ENCODE measurements around the gene TCF4.

The TCF4 gene

DNA sequence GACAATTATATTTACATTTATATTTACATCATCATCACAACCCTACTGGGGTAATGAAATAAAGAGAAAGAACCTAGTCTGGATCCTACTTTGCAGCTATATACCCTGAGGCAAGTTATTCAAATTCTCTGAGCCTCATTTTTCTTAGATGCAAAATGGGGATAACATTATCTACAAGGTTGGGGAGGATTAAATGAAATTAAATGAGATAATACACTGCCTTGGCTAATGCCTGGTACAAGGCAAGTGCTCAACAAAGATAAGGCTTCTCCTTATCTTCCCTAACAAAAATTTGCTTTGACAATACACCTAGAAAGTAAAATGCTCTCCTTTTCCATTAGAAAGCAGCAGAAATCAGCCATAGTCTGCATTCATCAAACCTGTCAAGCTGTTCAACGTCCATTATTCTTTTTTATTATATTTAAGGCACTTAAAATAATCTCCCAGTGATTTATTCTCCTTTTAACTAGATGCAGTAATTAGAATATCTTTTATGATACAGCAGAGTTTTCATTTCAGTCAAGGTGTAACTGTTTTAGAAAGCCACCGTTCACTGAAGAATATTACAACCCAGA lies 44.8 kb downstream of the TCF4 start:
- no peak for DNase-seq

DNA sequence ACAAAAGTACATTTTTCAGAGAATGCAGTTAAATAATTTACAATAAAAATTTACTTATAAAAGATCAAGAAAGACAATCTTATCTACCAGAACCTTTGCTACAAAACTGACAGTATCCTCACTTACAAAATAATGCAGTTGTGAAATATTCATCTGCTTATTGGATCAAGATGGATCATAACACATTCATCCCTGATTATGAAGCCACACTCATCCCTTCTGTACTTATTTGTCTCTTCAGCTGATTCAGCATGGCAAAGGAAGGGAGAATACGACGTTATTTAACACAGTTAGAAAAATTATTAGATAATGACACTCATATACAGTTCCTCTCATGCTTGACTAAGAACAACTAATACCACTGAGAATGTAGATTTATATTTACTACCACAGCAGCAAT lies 46.4 kb downstream of the TCF4 start:
- DNase-seq, result no peak

DNA sequence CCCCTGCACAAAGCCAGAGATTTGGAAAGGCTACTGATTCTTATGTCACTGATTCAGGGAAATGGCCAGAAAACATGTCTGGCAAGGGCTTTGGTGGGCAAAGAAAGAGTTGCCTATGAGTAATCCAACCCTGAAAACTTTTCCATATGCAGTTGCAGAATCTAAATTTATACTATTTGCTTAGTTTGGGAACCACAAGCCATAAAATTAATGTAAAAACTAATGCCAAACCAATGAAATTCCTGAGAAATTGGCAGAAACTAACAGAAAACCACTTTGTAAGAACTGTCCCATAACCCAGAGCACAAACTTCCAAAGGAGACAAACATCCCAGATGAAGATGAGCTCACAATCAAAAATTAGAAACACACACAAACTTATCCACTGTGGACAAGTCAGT lies 48.8 kb downstream of the TCF4 start:
- no peak for DNase-seq

DNA sequence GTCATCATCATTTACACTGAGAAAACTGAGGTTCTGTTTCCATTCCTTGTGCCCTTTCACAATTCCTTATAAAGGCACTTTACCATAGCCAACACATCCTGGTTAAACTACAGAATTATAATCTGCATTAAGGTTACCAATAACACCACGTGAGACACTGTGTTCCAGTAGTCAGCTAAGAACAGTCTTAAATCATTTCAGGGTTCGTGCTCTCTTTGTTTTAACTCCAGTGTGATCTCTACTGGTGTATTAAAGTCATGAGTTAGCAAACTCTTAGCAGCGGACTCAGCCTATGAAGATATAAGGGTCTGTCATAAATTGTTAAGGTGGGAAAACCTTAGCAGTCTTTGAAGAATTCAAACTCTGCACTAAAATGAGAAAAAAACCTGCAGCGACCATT lies 53.0 kb downstream of the TCF4 start:
- no peak for DNase-seq

DNA sequence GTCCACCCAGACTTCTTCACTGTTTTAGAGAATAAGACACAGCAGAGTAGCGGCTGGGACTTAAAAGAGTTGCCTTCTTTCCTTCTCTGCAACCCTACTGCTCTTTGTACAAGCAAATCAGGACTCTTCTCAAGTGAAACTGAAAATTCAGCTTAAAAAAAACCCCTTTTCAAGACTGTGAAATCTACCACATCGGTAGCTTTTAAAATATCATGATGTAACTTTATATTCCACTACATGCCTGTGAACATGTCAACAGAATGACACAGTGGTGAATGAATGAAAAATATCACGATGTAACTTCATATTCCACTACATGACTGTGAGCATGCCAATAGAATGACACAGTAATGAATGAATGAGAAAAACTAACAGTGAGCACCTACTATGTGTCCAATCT lies 53.4 kb downstream of the TCF4 start:
- DNase-seq, result no peak

DNA sequence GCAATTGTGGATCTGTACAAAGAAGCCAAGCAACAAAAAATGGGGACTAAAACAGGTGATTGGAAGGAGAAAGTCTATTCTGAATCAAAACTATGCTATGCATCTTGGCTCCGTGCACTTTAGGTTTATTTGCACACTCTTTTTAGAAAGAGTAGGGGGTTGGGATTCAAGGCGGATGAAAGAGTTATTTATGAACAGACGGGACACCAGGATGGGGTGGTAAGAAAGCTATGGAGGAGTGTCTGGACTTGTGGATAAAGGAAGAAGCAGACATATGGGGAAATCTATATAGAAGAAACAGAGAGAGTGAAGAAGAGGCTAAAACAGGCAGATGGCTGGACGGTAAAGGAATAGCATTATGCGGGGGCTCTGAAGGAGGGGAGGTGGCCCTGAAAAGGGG lies 57.8 kb downstream of the TCF4 start:
- DNase-seq, result no peak

DNA sequence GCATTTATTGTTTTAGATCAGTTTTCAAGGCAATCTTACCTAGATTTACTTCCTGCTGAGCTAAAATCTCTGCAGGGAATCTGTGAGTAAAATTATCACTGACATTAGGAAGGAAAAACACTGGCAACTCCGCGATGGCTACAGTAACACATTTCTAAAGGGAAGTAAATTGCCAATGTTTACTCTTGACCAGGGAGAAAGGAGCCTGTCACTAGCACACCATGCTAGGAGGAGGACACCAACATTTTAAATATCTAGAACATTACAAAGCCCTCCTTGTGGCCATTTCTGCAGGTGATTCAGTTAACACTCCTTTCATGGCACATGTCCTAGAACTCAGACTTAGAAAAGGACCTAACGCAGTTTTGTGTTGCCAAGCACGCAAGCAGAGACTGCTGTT lies 58.4 kb downstream of the TCF4 start:
- DNase-seq, result no peak

DNA sequence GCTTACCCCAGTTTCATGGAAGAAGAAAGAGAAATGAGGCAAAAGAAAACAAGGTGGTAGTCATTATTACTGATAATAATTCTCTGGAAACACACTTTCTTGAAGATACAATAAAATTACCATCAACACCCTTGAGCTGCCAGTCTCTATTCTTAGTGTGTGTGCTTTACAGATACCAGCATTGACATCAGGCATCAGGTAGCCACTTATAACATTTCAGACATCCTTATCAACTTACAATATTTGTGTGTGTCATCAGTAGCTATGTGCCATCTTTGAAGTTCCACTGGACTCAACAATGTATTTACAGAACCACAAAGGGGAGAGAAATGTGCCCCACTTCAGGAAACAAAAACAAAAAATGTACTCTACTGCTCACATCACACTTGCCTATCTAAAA lies 62.1 kb downstream of the TCF4 start:
- no peak for DNase-seq

DNA sequence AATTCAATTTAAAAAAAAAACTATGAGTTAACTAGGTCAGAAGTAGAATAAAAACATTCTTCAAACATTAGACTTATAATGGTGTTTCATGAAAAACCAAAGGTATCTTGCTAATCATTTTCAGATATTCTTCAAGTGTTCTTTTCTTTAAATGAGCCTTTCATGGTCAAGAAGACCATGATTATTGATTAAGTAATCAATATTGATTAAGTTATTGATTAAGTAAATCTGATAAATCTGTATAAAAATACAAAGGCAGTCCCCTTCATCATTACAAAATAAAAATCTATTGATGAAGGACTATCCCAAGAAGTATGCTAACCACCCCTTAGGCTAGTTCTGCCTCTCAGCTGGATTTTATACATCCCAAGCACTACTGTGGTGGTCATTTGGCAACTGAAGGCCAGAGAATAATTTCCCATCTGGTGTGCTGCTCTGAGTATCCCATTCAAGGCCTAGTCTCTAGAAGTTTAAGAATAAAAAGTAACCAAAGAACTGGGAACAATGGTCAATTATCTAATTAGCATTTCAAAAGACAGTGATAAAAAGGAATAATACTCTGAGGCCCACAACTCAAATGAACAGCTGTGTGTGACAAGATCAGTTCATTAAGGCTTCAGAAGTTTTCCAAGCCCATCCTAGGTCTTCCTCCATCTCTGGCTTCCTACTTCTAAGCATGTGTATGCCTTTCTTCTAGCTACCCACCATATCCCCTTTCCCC lies 63.5 kb downstream of the TCF4 start:
- DNase-seq, result no peak

DNA sequence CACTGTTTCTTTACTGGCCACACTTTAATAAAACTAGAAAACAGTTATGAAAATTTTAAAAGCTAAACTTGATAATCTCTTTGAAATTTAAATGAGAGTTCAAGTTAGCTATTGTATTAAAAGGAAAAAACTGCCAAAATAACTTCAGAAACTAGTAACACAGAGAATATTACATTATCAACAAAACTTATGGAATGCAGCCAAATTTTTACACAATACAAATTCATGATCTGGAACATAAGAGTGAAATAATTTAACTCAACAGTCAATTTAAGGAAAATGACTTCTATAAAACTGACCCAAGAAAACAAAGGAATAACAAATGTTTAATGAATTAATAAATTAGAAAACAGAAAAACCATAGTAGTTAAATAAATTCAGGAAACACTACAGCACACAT lies 65.0 kb downstream of the TCF4 start:
- no peak for DNase-seq

DNA sequence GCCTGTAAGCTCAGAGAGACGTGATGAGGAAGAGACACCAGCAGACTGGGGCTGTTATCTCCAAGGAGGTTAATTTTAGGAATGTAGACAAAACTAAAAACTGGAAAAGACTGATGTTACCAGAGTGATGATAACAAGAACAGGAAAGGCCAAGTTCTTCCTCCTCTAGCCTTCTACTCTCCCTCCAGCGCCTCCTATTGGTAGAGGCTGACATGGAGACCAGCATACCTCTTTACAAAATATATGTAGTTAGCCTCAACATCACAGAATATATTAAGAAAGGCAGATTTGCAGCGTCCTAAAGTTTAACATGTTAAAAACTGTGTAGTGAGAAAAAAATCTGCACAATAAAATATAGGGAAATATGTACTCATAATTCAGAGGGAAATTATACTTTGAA lies 66.0 kb downstream of the TCF4 start:
- DNase-seq, result no peak

DNA sequence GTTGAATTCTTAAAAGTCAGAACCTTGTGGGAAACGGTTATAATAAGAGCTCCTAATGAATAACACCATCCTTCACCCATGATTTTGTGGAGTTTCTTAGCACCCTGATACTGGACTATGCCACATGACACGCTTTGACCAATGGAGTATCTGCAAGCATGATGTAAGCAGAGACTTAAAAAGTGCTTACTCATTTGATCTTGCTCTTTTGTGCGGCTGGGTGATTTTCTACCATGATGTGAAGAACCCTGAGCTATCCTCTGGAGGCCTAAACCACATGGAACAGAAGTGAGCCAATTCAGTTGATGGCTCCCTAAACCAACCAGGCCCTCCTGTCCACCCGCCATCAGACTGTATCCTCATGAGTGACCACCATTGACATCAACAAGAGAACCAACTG lies 70.9 kb downstream of the TCF4 start:
- DNase-seq, result no peak

DNA sequence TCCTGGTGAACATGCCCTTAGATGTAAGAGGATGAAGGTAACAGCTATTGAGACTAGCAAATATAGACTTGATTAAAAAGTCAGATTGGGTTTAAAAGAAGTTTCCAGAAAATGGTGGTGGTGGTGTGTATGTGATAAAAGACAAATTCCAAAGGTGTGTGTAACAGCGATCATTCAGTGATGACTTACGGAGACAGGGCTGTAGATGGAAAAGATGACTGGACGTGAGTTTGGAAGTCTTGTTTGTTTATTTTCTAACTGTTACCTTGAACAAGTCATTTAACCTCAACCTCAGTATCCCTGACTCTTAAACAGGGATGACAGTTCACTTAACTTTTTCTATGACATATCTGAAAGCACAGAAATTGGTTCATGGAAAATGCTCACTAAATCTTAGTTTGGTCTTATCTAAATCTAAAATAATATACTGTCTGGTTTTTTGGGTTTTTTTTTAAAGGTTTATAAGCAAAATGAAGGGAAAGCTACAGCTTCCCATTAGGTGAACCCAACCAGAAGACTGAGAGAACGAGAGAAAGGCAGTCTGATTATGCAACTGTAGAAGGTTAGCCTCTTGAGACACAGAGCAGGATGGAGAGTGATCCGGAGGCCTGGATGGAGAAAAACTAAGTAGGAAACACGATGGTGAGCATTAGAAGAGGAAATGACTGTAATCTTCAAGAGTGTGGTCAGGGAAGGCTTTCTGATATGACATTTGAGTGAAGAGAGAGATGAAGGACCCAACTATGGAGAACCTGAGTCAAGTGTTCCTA lies 71.9 kb downstream of the TCF4 start:
- DNase-seq, result no peak

DNA sequence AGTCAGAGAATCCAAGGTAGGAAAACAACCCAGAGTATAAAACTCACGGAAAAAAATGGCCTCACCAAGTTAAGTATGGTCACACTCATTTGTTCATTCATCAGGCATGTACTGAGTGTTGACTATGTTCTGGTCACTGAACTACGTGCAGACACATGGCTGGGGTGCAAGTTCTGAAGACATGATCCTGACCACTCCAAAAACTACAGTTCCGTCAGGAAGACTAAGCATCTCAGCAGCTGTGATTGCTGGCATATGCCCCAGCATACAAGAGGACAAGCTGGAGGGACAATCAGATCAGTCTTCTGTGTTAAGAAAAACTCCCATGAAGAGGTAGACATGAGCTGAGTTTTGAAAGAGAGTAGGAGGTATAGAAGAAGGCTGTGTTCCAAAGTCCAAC lies 72.8 kb downstream of the TCF4 start:
- no peak for DNase-seq

DNA sequence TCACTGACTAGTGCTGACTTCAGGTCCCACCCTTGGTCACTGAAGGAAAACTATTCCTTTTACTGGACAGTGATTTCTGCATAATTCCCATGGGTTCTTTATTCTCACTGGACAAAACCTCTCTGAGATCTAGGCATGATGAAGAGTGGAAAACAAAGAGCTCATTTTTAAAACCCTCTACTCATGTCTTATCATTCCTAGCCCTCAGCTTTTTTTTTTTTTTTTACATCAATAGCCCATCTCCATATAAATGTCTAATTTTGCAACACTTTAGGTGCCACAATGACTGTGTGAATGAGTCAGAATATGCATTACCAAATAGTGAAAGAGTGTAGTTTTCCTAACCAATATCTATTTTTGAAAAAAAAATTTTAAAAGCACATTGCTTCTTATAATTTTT lies 74.8 kb downstream of the TCF4 start:
- DNase-seq, result no peak

DNA sequence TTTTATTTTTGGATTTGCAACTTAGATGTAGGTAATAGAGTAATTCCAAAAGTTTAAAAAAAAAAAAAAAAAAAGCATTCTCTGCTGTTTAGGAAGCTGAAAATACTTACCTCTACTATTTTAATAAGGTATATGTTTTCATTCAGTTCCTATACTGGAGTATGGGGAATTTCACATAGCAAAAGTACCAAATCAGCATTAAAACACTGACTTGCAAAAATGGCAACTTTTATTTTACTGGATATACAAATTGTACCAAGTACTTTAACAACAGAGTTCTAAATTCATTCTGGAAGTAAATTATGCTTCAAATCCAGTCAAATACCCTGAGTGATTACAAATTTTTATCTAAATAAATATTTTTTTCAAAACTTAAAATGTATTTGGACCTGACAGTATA lies 76.7 kb downstream of the TCF4 start:
- no peak for DNase-seq

DNA sequence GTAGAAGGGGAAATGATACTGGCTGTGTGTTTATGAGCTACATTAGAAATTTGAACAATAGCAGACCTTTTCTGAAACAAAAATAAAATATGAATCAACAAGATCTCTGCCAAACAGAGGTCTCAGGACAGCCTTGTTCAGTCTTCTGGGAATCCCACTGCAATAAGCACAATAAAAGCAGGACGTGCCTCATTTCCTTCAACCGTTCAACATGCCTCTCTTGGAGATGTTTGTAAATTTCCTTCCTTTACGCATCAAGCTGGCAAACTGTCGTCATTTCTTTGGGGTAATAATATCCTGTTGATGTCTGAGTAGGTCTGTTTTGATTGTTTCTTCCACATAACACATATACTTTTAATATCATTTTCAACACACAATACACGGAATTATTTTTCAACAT lies 77.2 kb downstream of the TCF4 start:
- DNase-seq, result no peak

DNA sequence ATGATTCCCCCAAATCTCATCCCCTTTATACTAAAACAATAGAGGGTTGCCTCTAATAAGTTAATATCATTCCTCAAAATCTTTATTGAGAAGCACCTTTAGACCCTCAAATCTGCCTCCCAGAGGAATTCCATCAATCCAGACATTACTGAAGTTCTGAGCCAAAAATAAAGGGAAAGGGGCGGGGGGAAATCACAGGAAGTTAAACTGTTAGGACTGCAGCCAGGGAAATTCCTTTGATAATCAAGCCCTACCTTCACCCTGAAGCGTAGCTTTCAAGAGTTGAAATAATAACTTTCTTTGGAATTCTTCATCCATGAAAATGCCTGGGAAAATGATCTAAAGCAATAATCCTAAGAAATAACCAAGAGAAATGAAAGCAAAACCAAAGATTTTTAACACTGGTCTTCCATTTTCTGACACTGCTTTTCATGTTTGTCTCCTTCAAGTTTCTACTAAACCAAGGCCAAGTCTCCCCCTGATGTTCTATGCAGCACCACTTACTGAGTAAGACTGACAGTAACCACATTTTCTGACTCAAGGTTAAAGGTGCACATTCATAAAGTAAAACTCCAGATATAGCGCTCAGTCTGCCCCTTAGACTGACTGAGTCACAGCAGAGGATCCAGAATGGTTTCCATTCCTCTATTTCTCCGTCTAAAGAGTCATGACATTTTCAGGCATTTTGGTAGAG lies 78.2 kb downstream of the TCF4 start:
- no peak for DNase-seq

DNA sequence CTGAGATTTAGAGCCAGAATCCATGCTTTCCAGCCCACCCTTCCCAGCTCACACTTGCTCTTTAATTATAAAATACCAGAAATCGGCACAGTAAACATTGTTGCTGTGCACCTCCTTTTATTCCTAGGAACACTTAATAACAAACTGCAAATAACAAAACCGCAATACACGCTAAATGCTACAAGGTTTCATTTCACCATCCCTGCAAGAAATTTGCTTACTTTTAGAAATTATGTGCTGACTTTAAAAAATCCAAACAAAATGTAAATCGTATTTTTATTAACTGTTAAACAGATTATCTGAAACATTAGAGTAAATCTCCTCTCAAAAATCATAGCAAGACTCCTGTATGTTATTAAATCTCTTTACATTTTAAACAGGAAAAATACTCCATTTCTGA lies 79.3 kb downstream of the TCF4 start:
- no peak for DNase-seq

DNA sequence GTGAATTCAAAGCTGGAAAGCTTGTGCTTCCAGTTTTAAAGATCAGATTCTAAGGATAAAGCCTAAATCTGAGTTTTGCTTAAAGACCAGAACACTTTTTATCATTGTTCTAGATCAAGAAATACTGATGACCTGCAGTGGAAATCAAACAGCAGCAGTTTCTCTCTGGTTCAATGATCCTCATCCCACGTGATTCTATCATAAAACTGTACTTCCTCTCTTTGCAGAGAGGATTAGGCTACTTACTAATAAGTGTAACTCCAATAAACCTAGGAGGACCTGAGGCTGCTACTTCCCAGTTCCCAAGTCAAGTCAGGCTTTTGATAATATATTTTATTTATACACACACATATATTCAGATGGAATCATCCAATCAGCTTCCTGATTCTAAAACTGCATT lies 81.9 kb downstream of the TCF4 start:
- DNase-seq, result no peak

DNA sequence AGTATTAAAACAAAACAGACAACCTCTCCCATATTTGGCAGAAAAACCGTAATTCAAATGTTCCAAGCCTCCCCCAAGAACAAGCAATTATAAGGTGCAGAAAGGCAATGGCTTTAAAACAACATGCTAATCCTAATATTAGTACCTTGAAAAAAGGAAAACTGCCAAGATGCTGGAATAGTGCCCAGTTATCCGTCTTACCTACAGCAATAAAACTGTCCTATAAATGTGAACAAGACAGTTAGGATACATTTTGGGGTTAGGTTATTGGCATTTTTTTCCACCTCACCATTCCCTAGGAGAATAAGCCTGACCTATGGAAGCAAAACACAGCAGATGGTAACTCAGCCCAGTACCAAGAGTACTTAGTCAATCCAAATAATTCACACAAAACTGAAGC lies 83.2 kb downstream of the TCF4 start:
- DNase-seq, result no peak

DNA sequence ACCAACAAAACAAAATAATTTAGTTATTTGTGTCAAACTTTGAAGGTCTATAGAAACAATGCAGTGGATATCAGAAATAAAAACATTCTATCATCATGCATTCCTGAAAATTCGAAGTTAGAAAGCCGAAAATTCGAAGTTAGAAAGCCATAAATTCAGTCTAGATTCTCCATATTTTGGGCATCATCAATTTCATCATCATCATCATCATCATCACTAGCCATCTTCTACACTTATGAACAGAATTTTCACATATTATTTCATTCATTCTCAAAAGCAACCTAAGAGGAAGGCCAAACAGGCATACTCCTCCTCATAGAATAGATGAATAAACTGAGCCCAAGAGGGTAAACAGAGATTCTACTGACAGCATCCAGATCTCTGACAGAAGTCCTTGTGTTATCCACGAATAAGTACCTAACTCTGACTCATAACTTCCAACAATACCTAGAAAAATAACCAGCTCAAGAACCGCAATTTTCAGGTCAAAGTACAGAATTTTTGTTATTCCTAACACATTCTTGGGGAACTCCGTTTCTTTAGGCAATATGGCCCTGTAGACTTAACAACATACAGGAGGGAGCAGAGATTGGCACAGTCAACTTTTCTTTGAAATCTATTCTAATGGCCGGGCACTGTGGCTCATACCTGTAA lies 84.7 kb downstream of the TCF4 start:
- no peak for DNase-seq

DNA sequence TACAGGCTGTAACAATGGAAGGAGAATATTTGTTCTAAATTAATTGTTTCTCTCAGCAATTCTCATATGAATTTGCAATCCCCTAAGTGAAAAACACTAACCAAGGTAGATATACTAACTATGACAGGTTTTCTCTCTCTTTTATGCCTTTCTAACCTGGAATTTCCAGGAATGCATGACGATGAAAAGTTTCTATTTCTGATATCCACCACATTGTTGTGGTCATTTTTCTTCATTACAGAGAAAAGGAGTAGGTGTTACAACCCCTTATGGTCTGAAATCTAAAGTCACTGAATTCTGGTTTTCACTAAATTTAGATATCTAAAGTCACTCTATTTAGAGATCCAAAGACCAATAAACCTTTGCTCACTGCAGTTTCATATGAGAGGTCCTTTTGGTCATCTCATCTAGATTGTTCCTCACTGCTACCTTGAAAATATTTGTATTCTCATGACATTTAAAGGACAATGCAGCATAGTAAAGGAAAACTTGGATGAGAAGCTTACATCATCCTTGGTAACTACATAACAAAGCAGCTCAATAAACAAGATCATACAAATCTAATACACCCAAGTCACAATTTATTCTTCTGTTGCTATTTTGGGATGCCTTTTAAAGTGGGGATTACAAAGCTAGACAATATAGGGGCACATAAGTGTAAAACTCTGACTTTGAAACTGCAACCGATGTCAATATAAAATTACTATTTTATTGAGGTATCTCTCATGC lies 85.8 kb downstream of the TCF4 start:
- no peak for DNase-seq

All from NCI-H2029 (cell line).